ENCODE results near the gene PRRT4.
A peak's percentile ranks its signal among the peaks of the same experiment; 100 is the strongest.

Gene PRRT4

GRCh38 chr7:128406314-128407232 lies 45.1 kb upstream of the PRRT4 start:
- no CpG with 5 or more reads among the region's 17 CpGs for WGBS, 2 donors (ENCODE audit: extremely low coverage in 2 of 2, insufficient read length in 2 of 2, insufficient replicate concordance in 1 of 2)
- no peak overlapping the region for H3K18ac ChIP-seq (ENCODE audit: low read length)
- H3K23ac ChIP-seq (ENCODE audit: low read depth, low read length, poor library complexity) = no peak overlapping the region
- no peak overlapping the region for H2BK12ac ChIP-seq (ENCODE audit: low read length)
- H3K4me3 ChIP-seq (ENCODE audit: low read length in 2 of 2) = peak overlapping the region in 1 of 2 donors; percentile 74
- H2BK15ac ChIP-seq (ENCODE audit: low read length) = peak overlapping the region; percentile 49
- peaks cover under 1 to 2% of the 10 kb centered on the region in 2 donors for H3K36me3 ChIP-seq (replicated peaks in 1 of 2; ENCODE audit: control insufficient read depth in 2 of 2, insufficient read depth in 2 of 2, low read length in 2 of 2)
- no peaks in the 10 kb centered on the region for H3K9me3 ChIP-seq (replicated peaks in 1 of 2; ENCODE audit: control insufficient read depth in 2 of 2, insufficient read depth in 1 of 2, low read depth in 1 of 2, low read length in 2 of 2)
- H3K9ac ChIP-seq (ENCODE audit: low read depth, low read length, poor library complexity) = no peak overlapping the region
- no peak overlapping the region for H3K4ac ChIP-seq (ENCODE audit: low read length)
- no peak for DNase-seq (ENCODE audit: low spot score)
- H3K79me1 ChIP-seq (ENCODE audit: low read depth, low read length) = peaks cover 2% of the 10 kb centered on the region
- H2AK5ac ChIP-seq (ENCODE audit: low read depth, low read length) = peak overlapping the region; percentile 7
- H4K8ac ChIP-seq (ENCODE audit: low read depth, low read length) = no peak overlapping the region
- H3K27me3 ChIP-seq (ENCODE audit: control insufficient read depth in 3 of 3, insufficient read depth in 3 of 3, low read depth in 1 of 3, low read length in 3 of 3) = peaks cover 0 to 56% (median 13%) of the 10 kb centered on the region in 3 experiments
- no peak overlapping the region for H2BK120ac ChIP-seq (ENCODE audit: low read depth, low read length)
- no peak overlapping the region for H2AFZ ChIP-seq (ENCODE audit: low read length)
- H3K27ac ChIP-seq (replicated peaks; ENCODE audit: low read length) = no peak overlapping the region
- H2BK5ac ChIP-seq (ENCODE audit: low read length) = no peak overlapping the region
- no peak overlapping the region for H3K14ac ChIP-seq (ENCODE audit: low read length)
- H3K4me2 ChIP-seq (ENCODE audit: insufficient read depth, low read length, poor library complexity, severe bottlenecking) = no peak overlapping the region
- H4K91ac ChIP-seq (ENCODE audit: low read depth, low read length, poor library complexity) = no peak overlapping the region
- H3K4me1 ChIP-seq (ENCODE audit: control insufficient read depth in 2 of 2, insufficient read depth in 1 of 2, low read depth in 1 of 2, low read length in 2 of 2) = peaks cover 23 to 29% of the 10 kb centered on the region in 2 donors

- H2AK5ac ChIP-seq (ENCODE audit: low read depth, low read length) = peak overlapping the region; percentile 81
- H3K27me3 ChIP-seq (ENCODE audit: control insufficient read depth in 3 of 3, insufficient read depth in 3 of 3, low read depth in 1 of 3, low read length in 3 of 3) = peaks cover 0 to 53% (median 11%) of the 10 kb centered on the region in 3 experiments
- H4K8ac ChIP-seq (ENCODE audit: low read depth, low read length) = peak overlapping the region; percentile 66
Measured at GRCh38 chr7:128405471-128406313, 44.2 kb upstream of the PRRT4 start.

GRCh38 chr7:128404886-128405470 lies 43.5 kb upstream of the PRRT4 start:
- peak overlapping the region; percentile 36 for H2BK12ac ChIP-seq (ENCODE audit: low read length)
- H3K4ac ChIP-seq (ENCODE audit: low read length) = no peak overlapping the region
- H4K8ac ChIP-seq (ENCODE audit: low read depth, low read length) = no peak overlapping the region
- no peak overlapping the region for H2BK5ac ChIP-seq (ENCODE audit: low read length)
- H2BK120ac ChIP-seq (ENCODE audit: low read depth, low read length) = no peak overlapping the region
- peak overlapping the region; percentile 81 for H2AK5ac ChIP-seq (ENCODE audit: low read depth, low read length)
- H2BK15ac ChIP-seq (ENCODE audit: low read length) = no peak overlapping the region
- H2AFZ ChIP-seq (ENCODE audit: low read length) = peak overlapping the region; percentile 96
- peak overlapping the region; percentile 92 for H3K14ac ChIP-seq (ENCODE audit: low read length)
- H3K9me3 ChIP-seq (replicated peaks in 1 of 2; ENCODE audit: control insufficient read depth in 2 of 2, insufficient read depth in 1 of 2, low read depth in 1 of 2, low read length in 2 of 2) = no peaks in the 10 kb centered on the region
- no peak for DNase-seq (ENCODE audit: low spot score)
- H3K23ac ChIP-seq (ENCODE audit: low read depth, low read length, poor library complexity) = peak overlapping the region; percentile 92
- peak overlapping the region; percentile 95 for H3K18ac ChIP-seq (ENCODE audit: low read length)
- no CpG with 5 or more reads among the region's 13 CpGs for WGBS, 2 donors (ENCODE audit: extremely low coverage in 2 of 2, insufficient read length in 2 of 2, insufficient replicate concordance in 1 of 2)
- H3K4me2 ChIP-seq (ENCODE audit: insufficient read depth, low read length, poor library complexity, severe bottlenecking) = peak overlapping the region; percentile 87
- H4K91ac ChIP-seq (ENCODE audit: low read depth, low read length, poor library complexity) = no peak overlapping the region
- peaks cover 23 to 29% of the 10 kb centered on the region in 2 donors for H3K4me1 ChIP-seq (ENCODE audit: control insufficient read depth in 2 of 2, insufficient read depth in 1 of 2, low read depth in 1 of 2, low read length in 2 of 2)
- peaks cover 7 to 15% of the 10 kb centered on the region in 2 donors for H3K36me3 ChIP-seq (replicated peaks in 1 of 2; ENCODE audit: control insufficient read depth in 2 of 2, insufficient read depth in 2 of 2, low read length in 2 of 2)
- peaks cover 2% of the 10 kb centered on the region for H3K79me1 ChIP-seq (ENCODE audit: low read depth, low read length)
- H3K27me3 ChIP-seq (ENCODE audit: control insufficient read depth in 3 of 3, insufficient read depth in 3 of 3, low read depth in 1 of 3, low read length in 3 of 3) = peaks cover 0 to 46% (median 9%) of the 10 kb centered on the region in 3 experiments
- H3K9ac ChIP-seq (ENCODE audit: low read depth, low read length, poor library complexity) = peak overlapping the region; percentile 88
- H3K27ac ChIP-seq (replicated peaks; ENCODE audit: low read length) = no peak overlapping the region
- H3K4me3 ChIP-seq (ENCODE audit: low read length in 2 of 2) = peak overlapping the region; percentile 74 to 86

More at GRCh38 chr7:128405471-128406313, 44.2 kb upstream of the PRRT4 start:
- peaks cover 23 to 29% of the 10 kb centered on the region in 2 donors for H3K4me1 ChIP-seq (ENCODE audit: control insufficient read depth in 2 of 2, insufficient read depth in 1 of 2, low read depth in 1 of 2, low read length in 2 of 2)
- H3K9ac ChIP-seq (ENCODE audit: low read depth, low read length, poor library complexity) = peak overlapping the region; percentile 88
- no CpG with 5 or more reads among the region's 107 CpGs for WGBS, 2 donors (ENCODE audit: extremely low coverage in 2 of 2, insufficient read length in 2 of 2, insufficient replicate concordance in 1 of 2)
- peak; percentile 57 for DNase-seq (ENCODE audit: low spot score)
- peak overlapping the region; percentile 73 for H4K91ac ChIP-seq (ENCODE audit: low read depth, low read length, poor library complexity)
- peaks cover 2% of the 10 kb centered on the region for H3K79me1 ChIP-seq (ENCODE audit: low read depth, low read length)
- H3K23ac ChIP-seq (ENCODE audit: low read depth, low read length, poor library complexity) = peak overlapping the region; percentile 92
- H3K4ac ChIP-seq (ENCODE audit: low read length) = no peak overlapping the region
- H2AFZ ChIP-seq (ENCODE audit: low read length) = peak overlapping the region; percentile 96
- no peaks in the 10 kb centered on the region for H3K9me3 ChIP-seq (replicated peaks in 1 of 2; ENCODE audit: control insufficient read depth in 2 of 2, insufficient read depth in 1 of 2, low read depth in 1 of 2, low read length in 2 of 2)
- peak overlapping the region; percentile 74 to 86 for H3K4me3 ChIP-seq (ENCODE audit: low read length in 2 of 2)
- peak overlapping the region; percentile 87 for H3K4me2 ChIP-seq (ENCODE audit: insufficient read depth, low read length, poor library complexity, severe bottlenecking)
- no peak overlapping the region for H2BK15ac ChIP-seq (ENCODE audit: low read length)
- no peak overlapping the region for H2BK120ac ChIP-seq (ENCODE audit: low read depth, low read length)
- H2BK12ac ChIP-seq (ENCODE audit: low read length) = peak overlapping the region; percentile 36
- H3K27ac ChIP-seq (replicated peaks; ENCODE audit: low read length) = no peak overlapping the region
- H3K14ac ChIP-seq (ENCODE audit: low read length) = peak overlapping the region; percentile 92
- peaks cover 2 to 9% of the 10 kb centered on the region in 2 donors for H3K36me3 ChIP-seq (replicated peaks in 1 of 2; ENCODE audit: control insufficient read depth in 2 of 2, insufficient read depth in 2 of 2, low read length in 2 of 2)
- no peak overlapping the region for H2BK5ac ChIP-seq (ENCODE audit: low read length)
- H3K18ac ChIP-seq (ENCODE audit: low read length) = peak overlapping the region; percentile 95

All from neuronal stem cell (in vitro differentiated cells).